Ascending aorta (tissue), 2 donors: ENCODE measurements around the gene SAMD9. TPM values are rescaled to one million over a fixed set of nuclear protein-coding genes. Genes with fewer than 3 reads are reported as not detected.

ENCODE experiments used
- DNase-seq, 2 donors: peaks; one replicate each; pipeline ENCODE4 v3.0.0-alpha.2; 2019; ENCODE audit warnings: low spot score in 2 of 2
- H3K27ac ChIP-seq, 2 donors: fragments of 200-600 bp; sonication (generic); one replicate each; pipeline ENCODE4 v1.5.1; 2016 to 2017; ENCODE audit warnings: mild to moderate bottlenecking in 1 of 2
- H3K27me3 ChIP-seq: fragments of 200-600 bp; sonication (generic); one replicate; pipeline ENCODE4 v1.5.1; 2017
- H3K36me3 ChIP-seq, 2 donors: fragments of 200-600 bp; sonication (generic); one replicate each; pipeline ENCODE4 v1.5.1; 2016
- H3K4me1 ChIP-seq, 2 donors: fragments of 200-600 bp; sonication (generic); one replicate each; pipeline ENCODE4 v1.5.1; 2016 to 2017; ENCODE audit warnings: mild to moderate bottlenecking in 1 of 2
- H3K4me3 ChIP-seq, 2 donors: fragments of 200-600 bp; sonication (generic); one replicate each; pipeline ENCODE4 v1.5.1; 2016 to 2017; ENCODE audit warnings: mild to moderate bottlenecking in 1 of 2
- H3K9me3 ChIP-seq, 2 donors: fragments of 200-600 bp; sonication (generic); one replicate each; pipeline ENCODE4 v1.5.1; 2016
- intact Hi-C: fragments of 100-400 bp; cut with DNase I; formaldehyde crosslinking; loops from one replicate; pipeline ENCODE4 v1.15.1; 2023
- total RNA-seq: library from RNA; depleted of rRNA; stranded (reverse); fragments of >200 nt; gene quantifications from one replicate; pipeline ENCODE4 v1.1.0, GENCODE V29; 2016
- TF ChIP-seq, protein P1 (sequence below), 3 experiments: fragments of 200-600 bp in 2 of 3; fragments of 450-650 bp in 1 of 3; sonication (generic) in 2 of 3; IDR thresholded peaks; one replicate each; pipeline ENCODE4 v1.5.1; 2016 to 2019; ENCODE audit warnings: antibody characterized with exemption in 3 of 3, mild to moderate bottlenecking in 1 of 3, moderate library complexity in 1 of 3

The SAMD9 gene
- total RNA-seq, 1 donor from 2014 or later, result 5.6 TPM

DNA sequence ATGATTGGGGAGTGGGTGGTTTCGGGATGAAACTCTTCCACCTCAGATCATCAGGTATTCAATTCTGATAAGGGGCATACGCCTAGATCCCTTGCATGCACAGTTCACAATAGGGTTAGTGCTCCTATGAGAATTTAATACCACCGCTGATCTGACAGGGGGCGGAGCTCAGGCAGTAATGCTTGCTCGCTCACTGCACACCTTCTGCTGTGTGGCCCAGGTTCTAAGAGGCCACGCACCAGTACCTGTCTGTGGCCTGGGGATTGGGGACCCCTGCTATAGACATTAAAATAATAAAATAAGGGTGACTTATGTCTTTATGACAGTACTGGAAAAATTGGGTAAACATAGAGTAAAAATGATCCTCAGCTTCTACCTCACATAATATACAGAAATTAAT, 66.1 kb downstream of the SAMD9 start:
- Histone ChIP-seq H3K4me3 (no peak overlapping the region), H3K27ac (no peak overlapping the region), H3K9me3 (no peaks in the 10 kb centered on the region), H3K4me1 (no peaks in the 10 kb centered on the region), H3K36me3 (no peaks in the 10 kb centered on the region), H3K27me3 (no peaks in the 10 kb centered on the region)
- no peak for DNase-seq
- TF ChIP-seq, protein P1, sequence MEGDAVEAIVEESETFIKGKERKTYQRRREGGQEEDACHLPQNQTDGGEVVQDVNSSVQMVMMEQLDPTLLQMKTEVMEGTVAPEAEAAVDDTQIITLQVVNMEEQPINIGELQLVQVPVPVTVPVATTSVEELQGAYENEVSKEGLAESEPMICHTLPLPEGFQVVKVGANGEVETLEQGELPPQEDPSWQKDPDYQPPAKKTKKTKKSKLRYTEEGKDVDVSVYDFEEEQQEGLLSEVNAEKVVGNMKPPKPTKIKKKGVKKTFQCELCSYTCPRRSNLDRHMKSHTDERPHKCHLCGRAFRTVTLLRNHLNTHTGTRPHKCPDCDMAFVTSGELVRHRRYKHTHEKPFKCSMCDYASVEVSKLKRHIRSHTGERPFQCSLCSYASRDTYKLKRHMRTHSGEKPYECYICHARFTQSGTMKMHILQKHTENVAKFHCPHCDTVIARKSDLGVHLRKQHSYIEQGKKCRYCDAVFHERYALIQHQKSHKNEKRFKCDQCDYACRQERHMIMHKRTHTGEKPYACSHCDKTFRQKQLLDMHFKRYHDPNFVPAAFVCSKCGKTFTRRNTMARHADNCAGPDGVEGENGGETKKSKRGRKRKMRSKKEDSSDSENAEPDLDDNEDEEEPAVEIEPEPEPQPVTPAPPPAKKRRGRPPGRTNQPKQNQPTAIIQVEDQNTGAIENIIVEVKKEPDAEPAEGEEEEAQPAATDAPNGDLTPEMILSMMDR (IDR thresholded peaks at IDR 0.05), result no peak
- intact Hi-C loops, result loop anchor here (5.0 to 10.0 kb wide), 2 partner anchors 217 to 459 kb away; partner anchors contain the start of genes CDK6 and FAM133B

Other genes starting within 250 kb of the SAMD9 start
- 3.3 TPM for gene SAMD9L, start 30.4 kb upstream of the SAMD9 start, total RNA-seq
- gene HEPACAM2, start 108.5 kb upstream of the SAMD9 start, total RNA-seq, result not detected
- gene VPS50, start 114.4 kb upstream of the SAMD9 start, total RNA-seq, result 6.9 TPM